ENCODE data around the gene APBA2.

APBA2 gene

DNA sequence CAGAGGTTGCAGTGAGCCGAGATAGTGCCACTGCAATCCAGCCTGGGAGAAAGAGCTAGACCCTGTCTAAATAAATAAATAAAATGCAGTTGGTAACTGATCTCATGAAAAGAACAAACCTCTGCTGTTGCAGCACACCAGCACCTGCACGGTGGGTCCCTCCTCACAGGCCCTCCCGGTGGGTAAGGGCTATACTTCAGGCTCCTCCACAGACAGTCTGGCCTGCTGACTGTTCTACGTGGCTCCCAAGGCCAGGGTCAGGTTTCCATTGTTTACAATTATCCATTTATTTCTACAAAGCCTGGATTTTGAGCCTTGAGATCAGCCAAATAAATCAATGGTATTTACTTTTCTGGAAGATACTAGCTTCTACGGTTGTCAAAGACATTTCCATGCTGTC is 5.1 kb upstream of the APBA2 start:
- H3K36me3 ChIP-seq (ENCODE audit: control insufficient read depth in 1 of 2, insufficient read depth in 2 of 2, low read length in 2 of 2) = no peaks in the 10 kb centered on the region
- H3K27ac ChIP-seq (ENCODE audit: low read length) = no peak overlapping the region

DNA sequence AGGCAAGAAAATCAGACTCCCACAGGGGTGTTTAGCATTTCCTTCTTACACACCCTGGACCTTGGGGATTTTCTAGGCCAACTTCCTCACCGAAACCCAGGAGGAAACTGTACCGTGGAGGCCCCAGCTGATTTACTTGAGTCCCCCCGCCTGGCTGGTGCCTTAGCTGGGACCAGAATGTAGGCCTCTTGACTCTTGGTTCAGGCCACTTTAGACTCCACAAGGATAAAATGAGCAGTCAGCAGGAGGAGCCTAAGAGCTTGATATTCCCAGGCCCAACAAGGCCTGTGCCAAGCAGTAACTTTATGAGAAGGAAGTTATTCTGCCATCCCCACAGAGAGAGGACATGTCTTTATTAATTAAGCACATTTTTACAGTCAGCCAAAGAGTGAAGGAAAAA is 4.6 kb upstream of the APBA2 start:
- Histone ChIP-seq H3K4me3 (ENCODE audit: low read depth in 1 of 2, low read length in 2 of 2) (no peak overlapping the region), H3K27ac (ENCODE audit: low read length) (no peak overlapping the region), H3K36me3 (ENCODE audit: control insufficient read depth in 1 of 2, insufficient read depth in 2 of 2, low read length in 2 of 2) (no peaks in the 10 kb centered on the region), H3K4me1 (ENCODE audit: control insufficient read depth in 1 of 2, insufficient read depth in 2 of 2, low read length in 2 of 2) (peaks cover 0 to 8% of the 10 kb centered on the region in 2 donors), H3K27me3 (ENCODE audit: low read depth, low read length) (peaks cover 6% of the 10 kb centered on the region), H3K9me3 (ENCODE audit: control insufficient read depth in 1 of 2, low read length in 2 of 2) (no peaks in the 10 kb centered on the region)

More for the DNA sequence above, 5.1 kb upstream of the APBA2 start:
- Histone ChIP-seq H3K4me1 (ENCODE audit: control insufficient read depth in 1 of 2, insufficient read depth in 2 of 2, low read length in 2 of 2) (peaks cover 0 to 7% of the 10 kb centered on the region in 2 donors), H3K4me3 (ENCODE audit: low read depth in 1 of 2, low read length in 2 of 2) (no peak overlapping the region), H3K9me3 (ENCODE audit: control insufficient read depth in 1 of 2, low read length in 2 of 2) (no peaks in the 10 kb centered on the region), H3K27me3 (ENCODE audit: low read depth, low read length) (peaks cover 6% of the 10 kb centered on the region)

DNA sequence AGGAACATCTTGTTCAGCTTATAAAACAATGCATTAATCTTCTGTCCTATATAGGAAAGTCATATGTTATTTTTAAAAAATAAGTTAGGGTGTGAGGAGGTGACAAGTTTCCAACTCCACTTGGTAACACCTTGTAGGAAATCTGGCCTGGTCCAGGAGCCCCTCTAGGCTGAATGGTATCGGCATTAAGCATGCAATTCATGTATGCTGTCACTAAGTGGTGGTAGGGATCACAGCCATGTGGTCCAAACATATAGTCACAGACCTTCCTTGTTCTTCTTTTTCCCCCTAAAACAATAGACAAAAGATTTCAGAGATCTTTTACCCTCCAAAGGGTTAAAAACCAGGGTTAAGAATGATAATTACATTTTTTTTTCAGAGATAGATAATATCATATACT is 4.2 kb upstream of the APBA2 start:
- Histone ChIP-seq H3K27ac (ENCODE audit: low read length) (no peak overlapping the region), H3K4me3 (ENCODE audit: low read depth in 1 of 2, low read length in 2 of 2) (no peak overlapping the region), H3K27me3 (ENCODE audit: low read depth, low read length) (peaks cover 6% of the 10 kb centered on the region), H3K9me3 (ENCODE audit: control insufficient read depth in 1 of 2, low read length in 2 of 2) (no peaks in the 10 kb centered on the region), H3K36me3 (ENCODE audit: control insufficient read depth in 1 of 2, insufficient read depth in 2 of 2, low read length in 2 of 2) (no peaks in the 10 kb centered on the region), H3K4me1 (ENCODE audit: control insufficient read depth in 1 of 2, insufficient read depth in 2 of 2, low read length in 2 of 2) (peaks cover 0 to 9% of the 10 kb centered on the region in 2 donors)

DNA sequence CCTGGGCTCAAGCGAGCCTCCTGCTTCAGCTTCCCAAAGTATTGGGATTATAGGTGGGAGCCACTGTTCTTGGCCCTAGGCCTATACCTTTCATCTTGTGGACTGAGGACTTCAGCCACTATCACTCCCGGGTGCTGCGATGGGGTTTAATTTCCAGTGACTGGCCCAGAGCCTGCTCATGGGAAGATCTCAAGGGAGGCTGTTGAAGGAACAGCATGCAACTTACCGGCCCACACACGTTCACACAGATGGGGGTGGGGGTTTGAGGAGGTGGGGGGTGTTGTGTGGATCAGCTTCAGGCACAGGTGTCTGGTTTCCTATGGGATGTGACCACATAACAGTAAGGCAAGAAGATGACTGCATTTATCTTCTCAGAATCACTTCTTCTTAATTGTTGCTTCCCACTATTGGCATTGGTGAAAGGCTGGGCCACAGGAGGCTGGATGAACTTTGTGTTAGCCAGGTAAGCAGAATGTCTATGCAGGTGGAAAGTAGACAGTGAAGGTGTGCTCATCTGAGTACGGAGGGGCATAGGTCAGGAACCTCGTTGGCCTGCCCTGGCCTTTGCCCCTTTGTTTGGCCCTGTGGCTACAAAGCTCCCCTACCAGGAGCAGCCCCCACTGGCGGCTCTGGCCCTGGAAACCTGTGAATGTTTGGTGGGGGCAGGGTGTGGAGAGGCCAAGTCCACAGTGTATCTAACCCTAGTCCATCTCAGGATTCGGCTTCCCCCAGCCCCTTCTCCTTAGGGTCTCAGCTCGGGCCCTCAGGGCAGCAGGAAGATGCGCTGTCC is 1.4 kb upstream of the APBA2 start:
- Histone ChIP-seq H3K27ac (ENCODE audit: low read length) (no peak overlapping the region), H3K9me3 (ENCODE audit: control insufficient read depth in 1 of 2, low read length in 2 of 2) (no peaks in the 10 kb centered on the region), H3K4me3 (ENCODE audit: low read depth in 1 of 2, low read length in 2 of 2) (no peak overlapping the region), H3K36me3 (ENCODE audit: control insufficient read depth in 1 of 2, insufficient read depth in 2 of 2, low read length in 2 of 2) (no peaks in the 10 kb centered on the region), H3K27me3 (ENCODE audit: low read depth, low read length) (peaks cover 6% of the 10 kb centered on the region), H3K4me1 (ENCODE audit: control insufficient read depth in 1 of 2, insufficient read depth in 2 of 2, low read length in 2 of 2) (peaks cover 0 to 15% of the 10 kb centered on the region in 2 donors)

DNA sequence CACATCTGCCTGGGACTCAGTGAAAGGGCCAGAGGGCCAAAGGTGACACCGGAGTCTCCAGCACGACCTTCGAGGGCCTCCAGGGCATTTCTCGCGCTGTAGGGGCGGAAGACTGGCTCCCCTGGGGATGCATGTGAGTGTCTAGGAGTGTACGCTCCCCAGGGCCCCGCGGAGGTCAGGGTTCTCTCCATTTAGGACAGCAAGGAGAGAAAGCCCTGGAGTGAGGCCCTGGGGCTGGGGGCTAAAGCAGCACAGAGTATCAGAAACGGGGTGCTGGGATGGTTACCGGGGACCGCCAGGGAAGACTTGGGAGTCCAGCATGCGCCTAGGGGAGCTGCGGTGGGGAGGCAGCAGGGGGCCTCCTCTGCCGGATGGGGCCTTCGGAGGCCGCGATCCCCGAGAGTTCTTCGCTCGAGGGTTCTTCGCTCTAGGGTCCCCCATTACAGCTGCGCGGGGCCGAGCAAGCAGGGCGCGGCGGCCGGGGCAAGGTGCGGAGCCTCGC is 595 bp upstream of the APBA2 start:
- Histone ChIP-seq H3K27me3 (ENCODE audit: low read depth, low read length) (peaks cover 6% of the 10 kb centered on the region), H3K4me1 (ENCODE audit: control insufficient read depth in 1 of 2, insufficient read depth in 2 of 2, low read length in 2 of 2) (peaks cover 0 to 15% of the 10 kb centered on the region in 2 donors), H3K27ac (ENCODE audit: low read length) (no peak overlapping the region), H3K4me3 (ENCODE audit: low read depth in 1 of 2, low read length in 2 of 2) (peak overlapping the region in 1 of 2 donors; percentile 66), H3K36me3 (ENCODE audit: control insufficient read depth in 1 of 2, insufficient read depth in 2 of 2, low read length in 2 of 2) (no peaks in the 10 kb centered on the region), H3K9me3 (ENCODE audit: control insufficient read depth in 1 of 2, low read length in 2 of 2) (no peaks in the 10 kb centered on the region)

DNA sequence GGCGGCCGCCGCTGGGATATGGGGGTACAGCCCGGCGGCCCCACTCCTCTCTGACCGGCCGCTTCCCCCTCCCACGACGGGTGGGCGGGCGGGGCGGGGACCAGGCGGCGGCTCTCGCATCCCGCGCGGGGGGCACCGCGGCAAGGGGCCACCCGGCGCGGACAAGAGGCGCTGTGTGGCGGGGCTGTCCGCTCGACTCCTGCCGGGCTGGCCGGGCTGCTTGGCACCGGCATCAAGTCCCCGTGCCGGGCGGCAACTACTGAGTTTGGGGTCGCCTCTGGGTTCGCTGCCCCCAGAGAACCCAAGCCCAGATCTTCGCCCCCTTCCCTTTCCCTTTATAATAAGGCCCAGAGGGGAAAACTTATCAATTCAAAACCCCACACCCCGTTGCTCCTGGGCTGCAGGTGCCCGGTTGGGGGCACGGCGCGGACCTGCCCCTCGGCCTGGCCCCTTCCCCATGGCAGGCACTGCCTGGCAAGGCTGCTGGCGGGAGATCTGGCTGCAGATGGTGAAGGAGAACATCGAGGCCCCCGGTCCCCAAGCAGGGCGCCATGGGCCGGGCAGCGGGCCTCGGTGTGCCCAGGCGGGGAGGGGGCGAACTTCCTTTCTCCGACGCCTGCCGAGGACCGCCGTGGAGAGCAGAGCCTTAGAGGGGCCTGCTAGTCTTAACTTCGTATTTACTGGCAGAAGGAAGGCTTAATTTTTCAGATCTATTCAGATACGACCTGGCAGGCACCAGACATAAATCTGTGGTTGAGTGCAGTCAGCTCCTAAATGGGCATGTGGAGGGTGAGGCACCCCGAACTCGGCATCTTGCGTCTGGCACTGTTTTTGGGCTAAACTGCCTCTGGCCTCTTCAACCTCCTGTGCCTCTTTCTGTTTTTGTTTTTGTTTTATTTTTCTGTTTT is 911 bp downstream of the APBA2 start:
- Histone ChIP-seq H3K27me3 (ENCODE audit: low read depth, low read length) (peaks cover 6% of the 10 kb centered on the region), H3K9me3 (ENCODE audit: control insufficient read depth in 1 of 2, low read length in 2 of 2) (no peaks in the 10 kb centered on the region), H3K36me3 (ENCODE audit: control insufficient read depth in 1 of 2, insufficient read depth in 2 of 2, low read length in 2 of 2) (no peaks in the 10 kb centered on the region), H3K27ac (ENCODE audit: low read length) (no peak overlapping the region), H3K4me3 (ENCODE audit: low read depth in 1 of 2, low read length in 2 of 2) (peak overlapping the region in 1 of 2 donors; percentile 55), H3K4me1 (ENCODE audit: control insufficient read depth in 1 of 2, insufficient read depth in 2 of 2, low read length in 2 of 2) (peaks cover 0 to 15% of the 10 kb centered on the region in 2 donors)

DNA sequence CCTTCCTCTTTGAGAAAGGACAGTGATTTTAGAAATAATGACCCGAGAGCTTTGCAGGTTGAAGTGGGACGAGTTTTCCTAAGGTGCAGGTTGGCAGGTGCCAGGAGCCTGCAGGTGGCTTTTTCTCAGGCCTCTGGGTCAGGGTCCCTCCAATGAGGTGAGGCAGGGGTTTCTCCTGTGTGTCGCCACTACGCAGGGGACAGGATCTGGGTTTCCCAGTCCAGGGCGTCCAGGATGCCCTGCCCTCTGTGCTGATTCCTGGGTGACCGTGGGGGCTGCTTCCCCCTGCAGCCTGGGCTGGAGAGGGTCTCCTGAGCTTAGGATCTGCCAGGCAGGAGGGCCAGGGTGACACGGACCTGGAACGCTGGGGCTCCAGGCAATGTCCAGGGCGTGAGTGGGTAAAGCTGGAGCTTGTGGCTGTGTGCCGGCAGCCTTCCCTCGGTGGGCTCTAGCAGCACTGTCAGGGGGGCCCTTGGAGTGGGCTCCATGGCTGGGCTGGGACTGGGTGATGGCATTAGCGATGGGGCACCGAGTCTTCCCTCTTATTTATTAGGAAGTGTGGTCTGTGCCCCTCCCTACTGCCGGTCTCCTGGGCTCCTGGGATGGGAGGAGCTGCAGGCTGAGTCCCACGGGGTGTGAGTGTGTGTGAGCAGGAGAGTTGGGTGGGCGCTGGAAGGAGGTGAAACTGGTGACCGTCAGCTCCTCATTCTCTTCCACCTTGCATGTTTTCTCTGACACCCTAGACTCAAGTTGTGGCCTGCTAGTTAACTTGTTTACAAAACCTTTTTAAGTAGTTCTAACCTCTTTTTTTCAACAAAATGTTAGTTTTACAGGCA is 1.8 kb downstream of the APBA2 start:
- H3K9me3 ChIP-seq (ENCODE audit: control insufficient read depth in 1 of 2, low read length in 2 of 2) = no peaks in the 10 kb centered on the region
- peaks cover 6% of the 10 kb centered on the region for H3K27me3 ChIP-seq (ENCODE audit: low read depth, low read length)
- H3K36me3 ChIP-seq (ENCODE audit: control insufficient read depth in 1 of 2, insufficient read depth in 2 of 2, low read length in 2 of 2) = no peaks in the 10 kb centered on the region
- peak overlapping the region in 1 of 2 donors; percentile 55 for H3K4me3 ChIP-seq (ENCODE audit: low read depth in 1 of 2, low read length in 2 of 2)
- H3K4me1 ChIP-seq (ENCODE audit: control insufficient read depth in 1 of 2, insufficient read depth in 2 of 2, low read length in 2 of 2) = peaks cover 0 to 15% of the 10 kb centered on the region in 2 donors
- H3K27ac ChIP-seq (ENCODE audit: low read length) = no peak overlapping the region

DNA sequence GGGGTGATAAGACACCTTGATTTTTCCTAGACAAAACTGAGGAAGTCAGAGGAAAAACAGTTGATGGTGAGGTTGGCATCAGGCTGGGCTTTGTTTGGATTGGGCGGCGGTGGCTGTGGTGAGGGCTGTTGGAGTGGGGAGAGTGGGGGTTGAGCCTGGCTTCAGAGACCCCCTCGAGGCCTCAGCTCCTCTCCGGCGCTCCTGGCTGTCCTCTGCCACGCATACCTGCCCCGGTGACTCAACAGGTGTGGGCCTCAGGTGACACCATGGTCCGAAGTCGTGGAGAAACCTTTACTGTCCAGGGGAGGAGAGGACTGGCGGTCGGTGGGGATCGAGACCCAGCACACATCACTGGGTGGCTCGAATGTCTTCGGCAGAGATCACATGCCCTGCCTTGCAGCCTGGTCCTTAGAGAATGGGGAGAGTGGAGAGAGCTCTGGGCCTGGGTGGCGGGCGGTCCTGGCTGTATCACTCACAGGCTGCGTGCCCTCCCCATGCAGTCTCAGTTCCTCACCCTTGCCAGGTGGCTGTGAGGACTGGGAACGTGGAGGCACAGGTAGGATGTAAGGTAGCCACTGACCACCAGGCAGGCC is 2.6 kb downstream of the APBA2 start:
- Histone ChIP-seq H3K27me3 (ENCODE audit: low read depth, low read length) (peaks cover 6% of the 10 kb centered on the region), H3K4me3 (ENCODE audit: low read depth in 1 of 2, low read length in 2 of 2) (no peak overlapping the region), H3K9me3 (ENCODE audit: control insufficient read depth in 1 of 2, low read length in 2 of 2) (no peaks in the 10 kb centered on the region), H3K4me1 (ENCODE audit: control insufficient read depth in 1 of 2, insufficient read depth in 2 of 2, low read length in 2 of 2) (peaks cover 0 to 15% of the 10 kb centered on the region in 2 donors), H3K27ac (ENCODE audit: low read length) (no peak overlapping the region), H3K36me3 (ENCODE audit: control insufficient read depth in 1 of 2, insufficient read depth in 2 of 2, low read length in 2 of 2) (no peaks in the 10 kb centered on the region)

DNA sequence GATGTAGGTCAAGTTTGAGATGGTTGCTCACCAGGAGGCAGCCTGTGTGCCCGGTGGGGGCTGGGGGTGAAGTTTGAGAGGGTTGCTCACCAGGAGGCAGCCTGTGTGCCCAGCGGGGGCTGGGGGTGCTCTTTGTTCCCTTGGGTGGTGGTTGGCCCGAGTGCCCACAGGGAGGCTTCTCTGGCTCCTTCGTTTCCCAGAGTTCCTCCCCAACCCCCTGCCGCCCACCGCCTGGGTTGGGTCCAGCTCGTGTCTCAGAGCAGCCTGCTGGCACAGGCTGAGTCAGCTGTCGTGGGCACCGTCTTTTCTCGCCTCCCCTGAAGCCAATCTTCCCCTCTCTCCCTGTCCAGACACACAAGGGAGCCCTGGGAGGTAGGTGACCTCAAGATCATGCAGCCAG is 3.1 kb downstream of the APBA2 start:
- Histone ChIP-seq H3K4me3 (ENCODE audit: low read depth in 1 of 2, low read length in 2 of 2) (no peak overlapping the region), H3K27me3 (ENCODE audit: low read depth, low read length) (peaks cover 6% of the 10 kb centered on the region), H3K36me3 (ENCODE audit: control insufficient read depth in 1 of 2, insufficient read depth in 2 of 2, low read length in 2 of 2) (no peaks in the 10 kb centered on the region), H3K27ac (ENCODE audit: low read length) (no peak overlapping the region), H3K9me3 (ENCODE audit: control insufficient read depth in 1 of 2, low read length in 2 of 2) (no peaks in the 10 kb centered on the region), H3K4me1 (ENCODE audit: control insufficient read depth in 1 of 2, insufficient read depth in 2 of 2, low read length in 2 of 2) (peaks cover 0 to 15% of the 10 kb centered on the region in 2 donors)

DNA sequence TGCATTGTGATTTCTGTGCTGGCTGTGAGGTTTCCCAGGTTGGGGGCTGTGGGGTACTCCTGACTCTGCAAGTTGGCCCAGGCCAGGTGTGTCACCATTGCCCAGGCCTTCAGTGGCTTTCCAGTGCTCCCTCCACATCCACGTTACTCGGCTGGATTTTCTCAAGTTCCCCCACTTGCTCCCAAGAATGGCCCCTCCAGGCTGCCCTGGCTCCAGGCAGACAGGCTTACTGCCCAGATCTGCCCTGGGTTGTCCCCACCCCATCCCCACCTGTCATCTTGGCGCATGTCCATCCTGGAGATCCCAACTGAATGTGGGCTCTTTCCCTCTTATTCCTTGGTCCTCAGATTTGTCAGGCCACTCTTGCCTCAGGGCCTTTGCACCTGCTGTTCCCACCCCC is 3.6 kb downstream of the APBA2 start:
- H3K9me3 ChIP-seq (ENCODE audit: control insufficient read depth in 1 of 2, low read length in 2 of 2) = no peaks in the 10 kb centered on the region
- H3K27ac ChIP-seq (ENCODE audit: low read length) = no peak overlapping the region
- H3K27me3 ChIP-seq (ENCODE audit: low read depth, low read length) = peaks cover 6% of the 10 kb centered on the region
- peaks cover 0 to 15% of the 10 kb centered on the region in 2 donors for H3K4me1 ChIP-seq (ENCODE audit: control insufficient read depth in 1 of 2, insufficient read depth in 2 of 2, low read length in 2 of 2)
- H3K4me3 ChIP-seq (ENCODE audit: low read depth in 1 of 2, low read length in 2 of 2) = no peak overlapping the region
- no peaks in the 10 kb centered on the region for H3K36me3 ChIP-seq (ENCODE audit: control insufficient read depth in 1 of 2, insufficient read depth in 2 of 2, low read length in 2 of 2)
